Gastroesophageal sphincter (tissue), 3 donors: ENCODE measurements around the gene YBX1.

Experiments
- CTCF ChIP-seq, 4 experiments: fragments of 200-600 bp in 2 of 4; fragments of 450-650 bp in 2 of 4; sonication (generic) in 1 of 4; IDR thresholded peaks; one replicate each; pipeline ENCODE4 v1.5.1; 2017 to 2019; ENCODE audit warnings: antibody characterized with exemption in 4 of 4, mild to moderate bottlenecking in 2 of 4, moderate library complexity in 2 of 4
- EP300 ChIP-seq: sonication (generic); formaldehyde crosslinking; IDR thresholded peaks from one replicate; pipeline ENCODE4 v1.6.1; 2017; ENCODE audit warnings: antibody characterized with exemption, mild to moderate bottlenecking
- POLR2A ChIP-seq, 2 donors: fragments of 450-650 bp; IDR thresholded peaks; one replicate each; pipeline ENCODE4 v1.6.1; 2017; ENCODE audit warnings: antibody characterized with exemption in 2 of 2, mild to moderate bottlenecking in 2 of 2, moderate library complexity in 1 of 2

GRCh38 chr1:42731585-42731984 is 49.4 kb downstream of the YBX1 start:
- TF ChIP-seq CTCF (IDR thresholded peaks at IDR 0.05), result no peak
- no peak for TF ChIP-seq POLR2A (IDR thresholded peaks at IDR 0.05)
- no peak for TF ChIP-seq EP300
